H9 (cell line): Measurements from ENCODE around the gene ELOA2. TPM values are rescaled to one million over a fixed set of nuclear protein-coding genes. Genes with fewer than 3 reads are reported as not detected.

ENCODE experiments used
- DNase-seq: peaks from one replicate; pipeline ENCODE4 v3.0.0-alpha.2; 2017
- H2AFZ ChIP-seq: one replicate; pipeline ENCODE4 v1.6.1; 2013; ENCODE audit warnings: mild to moderate bottlenecking, low read length, control low read depth, moderate library complexity
- H2AK5ac ChIP-seq: 2 replicates; pipeline ENCODE4 v1.6.1; 2013; ENCODE audit warnings: low read length, control low read depth, mixed read lengths; ENCODE audit not compliant: insufficient read length
- H2BK120ac ChIP-seq: one replicate; pipeline ENCODE4 v1.6.1; 2013; ENCODE audit warnings: low read depth, mild to moderate bottlenecking, low read length, control low read depth, inconsistent platforms; ENCODE audit not compliant: poor library complexity, severe bottlenecking
- H2BK12ac ChIP-seq: 2 replicates; pipeline ENCODE4 v1.6.1; 2013; ENCODE audit warnings: low read length, control low read depth, mixed read lengths, low read depth; ENCODE audit not compliant: insufficient read length
- H2BK15ac ChIP-seq: 2 replicates; pipeline ENCODE4 v1.6.1; 2013; ENCODE audit warnings: low read depth, low read length, control low read depth
- H2BK20ac ChIP-seq: one replicate; pipeline ENCODE4 v1.6.1; 2013; ENCODE audit warnings: low read depth, mild to moderate bottlenecking, low read length, control low read depth, inconsistent platforms; ENCODE audit not compliant: poor library complexity, severe bottlenecking
- H2BK5ac ChIP-seq: 2 replicates; pipeline ENCODE4 v1.6.1; 2013; ENCODE audit warnings: low read length, control low read depth, mixed read lengths; ENCODE audit not compliant: insufficient read length
- H3K14ac ChIP-seq: 2 replicates; pipeline ENCODE4 v1.6.1; 2013; ENCODE audit warnings: low read length, control low read depth; ENCODE audit not compliant: insufficient read depth
- H3K18ac ChIP-seq: 2 replicates; pipeline ENCODE4 v1.6.1; 2013; ENCODE audit warnings: low read depth, mild to moderate bottlenecking, mixed read lengths, low read length, control low read depth; ENCODE audit not compliant: insufficient read length
- H3K23ac ChIP-seq: 2 replicates; pipeline ENCODE4 v1.6.1; 2013; ENCODE audit warnings: low read length, control low read depth, mixed read lengths, low read depth; ENCODE audit not compliant: insufficient read length
- H3K23me2 ChIP-seq: 2 replicates; pipeline ENCODE4 v1.6.1; 2013; ENCODE audit warnings: low read depth, mild to moderate bottlenecking, mixed read lengths, low read length, control low read depth; ENCODE audit not compliant: insufficient read length, poor library complexity, severe bottlenecking
- H3K27ac ChIP-seq: 2 replicates; pipeline ENCODE4 v1.5.1; 2013; ENCODE audit warnings: low read length, control low read depth, mixed read lengths, low read depth; ENCODE audit not compliant: insufficient read length
- H3K27me3 ChIP-seq: 2 replicates; pipeline ENCODE4 v1.6.1; 2013; ENCODE audit warnings: low read length, control low read depth, inconsistent platforms; ENCODE audit not compliant: insufficient read depth
- H3K4ac ChIP-seq: 2 replicates; pipeline ENCODE4 v1.6.1; 2013; ENCODE audit warnings: low read depth, mild to moderate bottlenecking, control low read depth, inconsistent platforms, low read length, moderate library complexity
- H3K4me1 ChIP-seq: 2 replicates; pipeline ENCODE4 v1.6.1; 2013; ENCODE audit warnings: low read length, control low read depth, inconsistent platforms; ENCODE audit not compliant: insufficient read depth
- H3K4me2 ChIP-seq: 2 replicates; pipeline ENCODE4 v1.6.1; 2013; ENCODE audit warnings: low read length, control low read depth, mixed read lengths; ENCODE audit not compliant: insufficient read length, insufficient read depth
- H3K56ac ChIP-seq: 2 replicates; pipeline ENCODE4 v1.6.1; 2013; ENCODE audit warnings: low read depth, mild to moderate bottlenecking, mixed read lengths, low read length, control low read depth; ENCODE audit not compliant: insufficient read length
- H3K79me1 ChIP-seq: 2 replicates; pipeline ENCODE4 v1.6.1; 2013; ENCODE audit warnings: low read depth, mild to moderate bottlenecking, moderate library complexity, low read length, control low read depth, inconsistent platforms; ENCODE audit not compliant: insufficient read depth, poor library complexity, severe bottlenecking
- H3K79me2 ChIP-seq: 2 replicates; pipeline ENCODE4 v1.6.1; 2013; ENCODE audit warnings: low read length, control low read depth, inconsistent platforms; ENCODE audit not compliant: insufficient read depth
- H3K9ac ChIP-seq: 2 replicates; pipeline ENCODE4 v1.6.1; 2013; ENCODE audit warnings: low read length, control low read depth, mixed read lengths; ENCODE audit not compliant: insufficient read length; ENCODE audit errors: extremely low read depth
- H3K9me3 ChIP-seq: one replicate; pipeline ENCODE4 v1.6.1; 2013; ENCODE audit warnings: low read depth, low read length, inconsistent platforms; ENCODE audit not compliant: control insufficient read depth
- H3T11ph ChIP-seq: one replicate; pipeline ENCODE4 v1.6.1; 2013; ENCODE audit warnings: mild to moderate bottlenecking, low read length, control low read depth, inconsistent platforms
- H4K20me1 ChIP-seq: one replicate; pipeline ENCODE4 v1.6.1; 2013; ENCODE audit not compliant: control insufficient read depth, insufficient read length, insufficient read depth
- H4K5ac ChIP-seq: 2 replicates; pipeline ENCODE4 v1.6.1; 2013; ENCODE audit warnings: low read depth, mild to moderate bottlenecking, mixed read lengths, low read length, control low read depth; ENCODE audit not compliant: insufficient read length
- H4K8ac ChIP-seq: replicated peaks from 2 replicates; pipeline ENCODE4 v1.6.1; 2013; ENCODE audit warnings: low read length, control low read depth, mixed read lengths, low read depth; ENCODE audit not compliant: insufficient read length
- H4K91ac ChIP-seq: 2 replicates; pipeline ENCODE4 v1.6.1; 2013; ENCODE audit warnings: low read depth, mild to moderate bottlenecking, moderate library complexity, mixed read lengths, low read length, control low read depth; ENCODE audit not compliant: insufficient read length
- H3K27ac Mint-ChIP-seq, 3 experiments: 2 replicates in 2 of 3; 3 replicates in 1 of 3; pipeline ENCODE4 v1.8.0; 2020 to 2021; ENCODE audit warnings: mixed read lengths in 3 of 3, mild to moderate bottlenecking in 1 of 3, moderate library complexity in 1 of 3
- H3K27me3 Mint-ChIP-seq: 2 replicates; pipeline ENCODE4 v1.8.0; 2021; ENCODE audit warnings: low read depth, mild to moderate bottlenecking, moderate library complexity, mixed read lengths
- H3K36me3 Mint-ChIP-seq, 3 experiments: 2 replicates in 2 of 3; 3 replicates in 1 of 3; pipeline ENCODE4 v1.8.0; 2020 to 2021; ENCODE audit warnings: low read depth in 3 of 3, mixed read lengths in 3 of 3; ENCODE audit not compliant: insufficient read depth in 1 of 3
- H3K4me1 Mint-ChIP-seq, 2 experiments: 2 replicates each; pipeline ENCODE4 v1.8.0; 2020; ENCODE audit warnings: mixed read lengths in 2 of 2
- H3K4me3 Mint-ChIP-seq, 2 experiments: 2 replicates in 1 of 2; 3 replicates in 1 of 2; pipeline ENCODE4 v1.8.0; 2020 to 2021; ENCODE audit warnings: mild to moderate bottlenecking in 2 of 2, mixed read lengths in 2 of 2, moderate library complexity in 1 of 2
- H3K9me3 Mint-ChIP-seq, 2 experiments: 2 replicates in 1 of 2; 3 replicates in 1 of 2; pipeline ENCODE4 v1.8.0; 2020; ENCODE audit warnings: mild to moderate bottlenecking in 2 of 2, mixed read lengths in 2 of 2, moderate library complexity in 1 of 2
- WGBS: extraction: QIAGEN DNeasy Blood & Tissue Kit; methylation state at CpG from one replicate; pipeline ENCODE4 v1.1.7; 2013; ENCODE audit warnings: missing lambda C conversion rate, low lambda C conversion rate, mixed read lengths; ENCODE audit not compliant: insufficient read length; ENCODE audit errors: extremely low coverage; 5-methylcytosine and 5-hydroxymethylcytosine counted together
- total RNA-seq: library from RNA; stranded (reverse); gene quantifications from 2 replicates; pipeline ENCODE4 v1.2.1, GENCODE V29; 2021
- TF ChIP-seq, protein P1 (sequence below): fragments of 200-600 bp; sonication (generic); conservative IDR thresholded peaks from 3 replicates; pipeline ENCODE4 v1.8.0; 2021; ENCODE audit warnings: antibody characterized with exemption, mild to moderate bottlenecking

The ELOA2 gene
- total RNA-seq, 1 experiment from 2014 or later = not detected

DNA sequence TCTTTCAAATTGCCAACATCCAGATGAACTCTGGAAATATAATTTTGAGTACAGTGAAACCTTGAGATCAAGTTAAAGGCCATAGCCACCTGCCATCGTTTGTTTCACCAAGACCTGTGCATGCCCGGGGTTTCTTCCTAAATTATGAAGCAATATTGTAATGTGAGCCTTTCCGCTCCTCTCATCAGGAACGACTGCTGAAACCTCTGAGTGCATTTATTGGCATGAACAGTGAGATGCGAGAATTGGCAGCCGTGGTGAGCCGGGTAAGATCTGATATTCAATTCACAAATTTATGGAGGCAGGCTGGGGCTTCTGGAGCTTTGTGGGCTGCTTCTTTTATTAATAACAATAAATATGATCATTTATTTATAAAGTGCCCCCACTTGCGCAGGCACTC, 27.7 kb upstream of the ELOA2 start:
- H3K4me1 Mint-ChIP-seq = 0 out of 4 replicates have a peak, but pooled peaks cover 0 to under 1% of the 10 kb centered on the region in 2 experiments
- no peaks in the 10 kb centered on the region; the same call in 1 of the 2 replicates for H3K27me3 Mint-ChIP-seq
- TF ChIP-seq, protein P1, sequence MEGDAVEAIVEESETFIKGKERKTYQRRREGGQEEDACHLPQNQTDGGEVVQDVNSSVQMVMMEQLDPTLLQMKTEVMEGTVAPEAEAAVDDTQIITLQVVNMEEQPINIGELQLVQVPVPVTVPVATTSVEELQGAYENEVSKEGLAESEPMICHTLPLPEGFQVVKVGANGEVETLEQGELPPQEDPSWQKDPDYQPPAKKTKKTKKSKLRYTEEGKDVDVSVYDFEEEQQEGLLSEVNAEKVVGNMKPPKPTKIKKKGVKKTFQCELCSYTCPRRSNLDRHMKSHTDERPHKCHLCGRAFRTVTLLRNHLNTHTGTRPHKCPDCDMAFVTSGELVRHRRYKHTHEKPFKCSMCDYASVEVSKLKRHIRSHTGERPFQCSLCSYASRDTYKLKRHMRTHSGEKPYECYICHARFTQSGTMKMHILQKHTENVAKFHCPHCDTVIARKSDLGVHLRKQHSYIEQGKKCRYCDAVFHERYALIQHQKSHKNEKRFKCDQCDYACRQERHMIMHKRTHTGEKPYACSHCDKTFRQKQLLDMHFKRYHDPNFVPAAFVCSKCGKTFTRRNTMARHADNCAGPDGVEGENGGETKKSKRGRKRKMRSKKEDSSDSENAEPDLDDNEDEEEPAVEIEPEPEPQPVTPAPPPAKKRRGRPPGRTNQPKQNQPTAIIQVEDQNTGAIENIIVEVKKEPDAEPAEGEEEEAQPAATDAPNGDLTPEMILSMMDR = no peak
- Histone ChIP-seq H3K79me1 (no peaks in the 10 kb centered on the region), H2AK5ac (no peak overlapping the region), H3K9ac (no peak overlapping the region), H2BK15ac (no peak overlapping the region), H3K56ac (no peak overlapping the region), H3K23ac (no peak overlapping the region), H3K14ac (no peak overlapping the region), H3K18ac (no peak overlapping the region), H3K4ac (no peak overlapping the region), H4K5ac (no peak overlapping the region), H3K27me3 (no peaks in the 10 kb centered on the region), H2BK12ac (no peak overlapping the region), H3K4me2 (no peak overlapping the region), H2BK5ac (no peak overlapping the region), H2BK20ac (no peak overlapping the region), H3K9me3 (no peaks in the 10 kb centered on the region), H3T11ph (no peak overlapping the region), H4K20me1 (no peaks in the 10 kb centered on the region), H4K91ac (no peak overlapping the region), H4K8ac (no peak overlapping the region), H2AFZ (no peak overlapping the region), H3K27ac (no peak overlapping the region), H3K4me1 (no peaks in the 10 kb centered on the region), H3K23me2 (no peaks in the 10 kb centered on the region), H3K79me2 (no peaks in the 10 kb centered on the region), H2BK120ac (no peak overlapping the region)
- no peak overlapping the region for H3K27ac Mint-ChIP-seq
- H3K9me3 Mint-ChIP-seq = no peaks in the 10 kb centered on the region
- DNase-seq = no peak
- WGBS = no CpG with 5 or more reads among the region's 8 CpGs
- H3K36me3 Mint-ChIP-seq = peaks cover 0 to 4% (median 3%) of the 10 kb centered on the region in 3 experiments; a peak in 3 of 7 replicates
- no peak overlapping the region for H3K4me3 Mint-ChIP-seq
